Parathyroid adenoma (tissue), 2 donors: ENCODE results near the gene FRMD4A.

Experiments used
- H2AFZ ChIP-seq: fragments of 300-600 bp; sonication (generic); one replicate; pipeline ENCODE4 v1.7.0; 2017; ENCODE audit warnings: antibody characterized with exemption, mild to moderate bottlenecking
- H3K27ac ChIP-seq: fragments of 300-600 bp; sonication (generic); one replicate; pipeline ENCODE4 v1.7.0; 2017
- H3K27me3 ChIP-seq: fragments of 300-600 bp; sonication (generic); one replicate; pipeline ENCODE4 v1.7.0; 2017; ENCODE audit warnings: low read length; ENCODE audit not compliant: control insufficient read depth, insufficient read depth
- H3K36me3 ChIP-seq: fragments of 300-600 bp; sonication (generic); one replicate; pipeline ENCODE4 v1.7.0; 2017; ENCODE audit warnings: low read length; ENCODE audit not compliant: control insufficient read depth, insufficient read depth
- H3K4me1 ChIP-seq: fragments of 300-600 bp; sonication (generic); one replicate; pipeline ENCODE4 v1.7.0; 2017; ENCODE audit warnings: control low read depth
- H3K4me2 ChIP-seq: fragments of 300-600 bp; sonication (generic); one replicate; pipeline ENCODE4 v1.7.0; 2017; ENCODE audit warnings: low read length
- H3K4me3 ChIP-seq: fragments of 300-600 bp; sonication (generic); one replicate; pipeline ENCODE4 v1.7.0; 2017; ENCODE audit warnings: low read depth, low read length
- H3K79me2 ChIP-seq: fragments of 300-600 bp; sonication (generic); one replicate; pipeline ENCODE4 v1.7.0; 2017; ENCODE audit warnings: control low read depth
- H3K9ac ChIP-seq: fragments of 300-600 bp; sonication (generic); one replicate; pipeline ENCODE4 v1.7.0; 2017; ENCODE audit warnings: mild to moderate bottlenecking
- H3K9me3 ChIP-seq: fragments of 300-600 bp; sonication (generic); one replicate; pipeline ENCODE4 v1.7.0; 2017; ENCODE audit warnings: low read length; ENCODE audit not compliant: control insufficient read depth
- TF ChIP-seq, protein P1 (sequence below): fragments of 300-600 bp; sonication (generic); IDR thresholded peaks from one replicate; pipeline ENCODE4 v1.7.0; 2017; ENCODE audit warnings: antibody characterized with exemption, mild to moderate bottlenecking
- donor health status: primary hyperparathyroidism.

FRMD4A gene

DNA sequence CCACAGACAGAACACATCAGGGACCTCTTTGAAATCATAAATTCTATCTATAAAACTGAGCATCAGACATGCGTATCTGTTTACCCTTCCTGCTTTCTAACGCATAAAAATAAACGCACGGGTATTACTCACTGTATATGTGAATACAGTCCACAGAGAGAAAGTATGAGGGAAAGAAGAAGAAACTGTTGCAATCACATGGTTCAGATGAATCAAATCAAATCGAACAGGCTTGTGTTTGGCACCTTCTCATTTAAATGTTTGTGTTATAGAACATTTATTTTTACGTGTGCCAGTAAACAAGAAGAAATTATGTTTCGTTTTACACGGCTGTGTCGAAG lies 322.0 kb downstream of the FRMD4A start:
- no peaks in the 10 kb centered on the region for H3K79me2 ChIP-seq
- no peak overlapping the region for H2AFZ ChIP-seq
- H3K9me3 ChIP-seq, result no peaks in the 10 kb centered on the region
- no peak overlapping the region for H3K27ac ChIP-seq
- H3K4me2 ChIP-seq, result no peak overlapping the region
- H3K4me3 ChIP-seq, result no peak overlapping the region
- TF ChIP-seq, protein P1, sequence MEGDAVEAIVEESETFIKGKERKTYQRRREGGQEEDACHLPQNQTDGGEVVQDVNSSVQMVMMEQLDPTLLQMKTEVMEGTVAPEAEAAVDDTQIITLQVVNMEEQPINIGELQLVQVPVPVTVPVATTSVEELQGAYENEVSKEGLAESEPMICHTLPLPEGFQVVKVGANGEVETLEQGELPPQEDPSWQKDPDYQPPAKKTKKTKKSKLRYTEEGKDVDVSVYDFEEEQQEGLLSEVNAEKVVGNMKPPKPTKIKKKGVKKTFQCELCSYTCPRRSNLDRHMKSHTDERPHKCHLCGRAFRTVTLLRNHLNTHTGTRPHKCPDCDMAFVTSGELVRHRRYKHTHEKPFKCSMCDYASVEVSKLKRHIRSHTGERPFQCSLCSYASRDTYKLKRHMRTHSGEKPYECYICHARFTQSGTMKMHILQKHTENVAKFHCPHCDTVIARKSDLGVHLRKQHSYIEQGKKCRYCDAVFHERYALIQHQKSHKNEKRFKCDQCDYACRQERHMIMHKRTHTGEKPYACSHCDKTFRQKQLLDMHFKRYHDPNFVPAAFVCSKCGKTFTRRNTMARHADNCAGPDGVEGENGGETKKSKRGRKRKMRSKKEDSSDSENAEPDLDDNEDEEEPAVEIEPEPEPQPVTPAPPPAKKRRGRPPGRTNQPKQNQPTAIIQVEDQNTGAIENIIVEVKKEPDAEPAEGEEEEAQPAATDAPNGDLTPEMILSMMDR, result no peak
- no peak overlapping the region for H3K9ac ChIP-seq
- H3K27me3 ChIP-seq, result no peaks in the 10 kb centered on the region
- no peaks in the 10 kb centered on the region for H3K36me3 ChIP-seq
- H3K4me1 ChIP-seq, result no peaks in the 10 kb centered on the region

DNA sequence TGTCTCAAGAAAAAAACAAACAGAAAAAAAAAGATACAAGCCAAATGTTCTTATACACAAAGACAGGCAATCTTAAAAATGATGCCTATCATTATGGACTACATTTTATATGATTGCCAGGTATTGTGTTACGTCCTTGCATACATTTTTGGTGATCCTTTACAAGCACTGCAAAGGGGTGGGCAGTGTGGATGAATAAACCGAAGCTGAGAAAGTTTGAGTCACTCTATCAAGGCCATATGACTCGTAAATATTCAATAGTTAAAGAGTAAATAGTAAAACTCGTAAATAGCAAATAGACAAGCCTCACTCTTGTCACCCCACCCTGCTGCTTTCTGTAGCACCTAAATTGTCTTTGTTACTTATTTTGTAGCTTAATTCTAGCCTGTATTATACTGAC lies 326.2 kb downstream of the FRMD4A start:
- no peaks in the 10 kb centered on the region for H3K27me3 ChIP-seq
- no peak overlapping the region for H3K27ac ChIP-seq
- no peaks in the 10 kb centered on the region for H3K4me1 ChIP-seq
- H2AFZ ChIP-seq, result no peak overlapping the region
- TF ChIP-seq, protein P1, result no peak
- H3K4me2 ChIP-seq, result no peak overlapping the region
- H3K9me3 ChIP-seq, result no peaks in the 10 kb centered on the region
- no peaks in the 10 kb centered on the region for H3K36me3 ChIP-seq
- H3K4me3 ChIP-seq, result no peak overlapping the region
- H3K9ac ChIP-seq, result no peak overlapping the region
- H3K79me2 ChIP-seq, result no peaks in the 10 kb centered on the region

DNA sequence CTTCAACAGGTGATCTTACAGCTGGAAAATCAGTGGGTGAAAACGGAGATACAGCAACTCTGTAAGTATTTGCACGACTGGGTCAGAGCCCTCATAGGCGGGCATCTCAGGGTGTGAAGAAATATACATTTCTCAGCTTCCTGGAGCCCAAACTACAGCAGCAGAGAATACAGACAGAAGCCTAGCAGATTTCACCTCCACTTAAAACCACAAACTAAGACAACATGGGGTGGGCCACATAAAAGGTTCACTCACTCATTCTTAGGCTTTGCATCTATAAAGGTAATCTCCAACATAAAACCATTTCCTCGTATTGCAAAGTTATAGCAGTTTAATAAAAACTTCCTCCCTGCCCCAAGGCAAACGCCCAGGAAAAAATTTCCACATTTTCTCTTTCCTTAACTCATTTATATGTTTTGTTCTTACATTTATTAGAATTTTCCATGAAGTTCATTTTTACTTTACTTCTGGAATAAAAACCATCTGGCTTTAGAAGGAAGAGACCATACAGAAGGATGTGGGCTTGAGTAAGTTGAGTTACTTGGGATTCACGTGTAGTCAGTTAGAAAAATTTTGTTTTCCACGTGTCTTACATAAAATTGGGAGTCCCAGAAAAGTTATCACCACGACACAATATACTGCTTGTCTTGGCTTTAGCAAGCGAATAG lies 327.1 kb downstream of the FRMD4A start:
- TF ChIP-seq, protein P1, result no peak
- Histone ChIP-seq H3K9ac (no peak overlapping the region), H3K4me3 (no peak overlapping the region), H3K36me3 (no peaks in the 10 kb centered on the region), H3K27ac (no peak overlapping the region), H3K4me1 (no peaks in the 10 kb centered on the region), H2AFZ (no peak overlapping the region), H3K27me3 (no peaks in the 10 kb centered on the region), H3K79me2 (no peaks in the 10 kb centered on the region), H3K9me3 (no peaks in the 10 kb centered on the region), H3K4me2 (no peak overlapping the region)

DNA sequence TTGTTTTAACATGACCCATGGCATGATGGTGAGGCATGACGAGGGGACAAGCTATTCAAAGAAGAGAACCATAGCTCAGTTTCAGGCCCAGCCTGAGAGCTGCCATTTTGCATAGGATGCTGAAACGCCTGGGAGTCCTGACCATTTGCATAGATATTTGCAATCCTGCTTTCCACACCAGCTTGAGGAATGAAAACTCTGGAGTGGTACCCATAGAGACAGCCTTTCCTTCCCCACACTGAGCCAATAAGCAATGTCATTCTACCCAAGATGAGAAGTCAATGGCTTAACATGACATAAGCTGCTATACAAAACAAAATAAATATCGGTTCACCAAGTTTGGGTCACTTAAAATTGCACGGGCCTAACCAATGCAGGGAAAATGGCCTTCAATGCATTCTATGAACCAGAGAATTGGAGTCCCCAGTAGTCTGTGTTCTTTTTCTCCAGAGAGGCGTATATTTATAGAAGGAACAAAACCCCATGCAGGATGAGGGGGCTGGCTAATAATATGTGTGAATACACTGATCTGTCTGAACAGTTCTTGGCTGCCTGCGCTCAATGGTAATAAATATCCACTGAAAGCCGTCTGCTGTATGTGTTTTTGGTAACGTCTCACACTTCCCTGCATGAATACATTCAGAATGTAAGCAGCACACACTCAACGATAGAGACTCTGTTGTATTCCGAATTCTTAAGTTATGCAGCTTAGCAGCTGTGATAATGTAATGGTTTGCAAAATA lies 329.3 kb downstream of the FRMD4A start:
- no peaks in the 10 kb centered on the region for H3K36me3 ChIP-seq
- no peak overlapping the region for H3K4me3 ChIP-seq
- H2AFZ ChIP-seq, result no peak overlapping the region
- H3K9me3 ChIP-seq, result no peaks in the 10 kb centered on the region
- H3K27me3 ChIP-seq, result no peaks in the 10 kb centered on the region
- TF ChIP-seq, protein P1, result no peak
- no peaks in the 10 kb centered on the region for H3K79me2 ChIP-seq
- H3K4me1 ChIP-seq, result no peaks in the 10 kb centered on the region
- H3K4me2 ChIP-seq, result no peak overlapping the region
- H3K9ac ChIP-seq, result no peak overlapping the region
- no peak overlapping the region for H3K27ac ChIP-seq
